BLaER1 treated with 17β-estradiol and CSF1 and Interleukin-3, amounts not matched to agents 10 nM and 100 nM (cell line): Measurements from ENCODE around the gene BAHD1.

Experiments used
- H3K27ac ChIP-seq, 11 experiments: shearing (Covaris generic); formaldehyde crosslinking; 2 replicates each; pipeline ENCODE4 v1.8.1; 2022
- H3K27me3 ChIP-seq, 11 experiments: shearing (Covaris generic); formaldehyde crosslinking; 2 replicates each; pipeline ENCODE4 v1.8.1; 2022
- H3K36me3 ChIP-seq, 11 experiments: shearing (Covaris generic); formaldehyde crosslinking; 2 replicates each; pipeline ENCODE4 v1.8.1; 2022
- H3K4me1 ChIP-seq, 10 experiments: shearing (Covaris generic); formaldehyde crosslinking; 2 replicates each; pipeline ENCODE4 v1.8.1; 2022
- H3K4me2 ChIP-seq, 11 experiments: shearing (Covaris generic); formaldehyde crosslinking; 2 replicates each; pipeline ENCODE4 v1.8.1; 2022
- H3K4me3 ChIP-seq, 10 experiments: shearing (Covaris generic); formaldehyde crosslinking; 2 replicates each; pipeline ENCODE4 v1.8.1; 2022
- H3K9ac ChIP-seq, 11 experiments: shearing (Covaris generic); formaldehyde crosslinking; 2 replicates each; pipeline ENCODE4 v1.8.1; 2022
- H3K9me3 ChIP-seq, 11 experiments: shearing (Covaris generic); formaldehyde crosslinking; replicated peaks in 1 of 11; 2 replicates each; pipeline ENCODE4 v1.8.1; 2022
- H4K20me1 ChIP-seq, 11 experiments: shearing (Covaris generic); formaldehyde crosslinking; 2 replicates each; pipeline ENCODE4 v1.8.1; 2022
- Cebpa-rat ChIP-seq, 11 experiments: shearing (Covaris generic); IDR thresholded peaks; 2 replicates each; pipeline ENCODE4 v1.8.1; 2022

Gene BAHD1

DNA sequence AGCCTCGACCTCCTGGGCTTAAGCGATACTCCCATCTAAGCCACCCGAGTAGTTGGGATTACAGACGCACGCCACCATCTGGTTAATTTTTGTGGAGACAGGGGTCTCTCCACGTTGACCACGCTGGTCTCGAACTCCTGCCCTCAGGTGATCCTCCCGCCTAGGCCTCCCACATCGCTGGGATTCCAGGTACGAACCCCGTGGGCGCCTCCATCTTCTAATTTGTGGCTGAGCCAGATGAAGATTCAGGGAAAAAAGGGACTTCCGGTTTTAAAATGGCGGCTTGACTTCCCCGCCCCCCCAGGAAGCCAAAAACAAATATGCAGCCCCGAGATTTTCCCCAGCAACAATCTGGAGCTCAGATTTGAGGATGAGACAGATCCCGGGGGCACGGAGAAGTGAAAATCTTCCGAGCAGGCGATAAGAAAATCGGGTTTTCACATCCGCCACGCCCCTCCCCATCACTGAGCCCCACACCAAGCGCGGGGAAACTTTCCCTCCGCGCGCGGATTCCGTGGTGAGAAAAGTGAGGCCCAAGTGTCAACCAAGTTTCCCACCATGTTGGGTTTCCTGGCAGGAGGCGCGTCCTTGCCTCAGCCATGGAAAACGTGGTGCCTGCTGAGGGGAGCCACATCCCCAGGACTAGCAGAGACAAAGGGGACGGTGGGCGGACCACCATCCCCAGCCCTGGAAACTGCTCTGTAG is 45.5 kb downstream of the BAHD1 start:
- H4K20me1 ChIP-seq = no peaks in the 10 kb centered on the region
- H3K27ac ChIP-seq = no peak overlapping the region
- no peaks in the 10 kb centered on the region for H3K27me3 ChIP-seq
- H3K9ac ChIP-seq = no peak overlapping the region
- H3K36me3 ChIP-seq = no peaks in the 10 kb centered on the region
- peaks cover 0 to 33% (median 20%) of the 10 kb centered on the region in 11 experiments; a peak in 17 of 22 replicates for H3K9me3 ChIP-seq
- H3K4me2 ChIP-seq = no peak overlapping the region
- no peak overlapping the region for H3K4me3 ChIP-seq
- no peaks in the 10 kb centered on the region for H3K4me1 ChIP-seq
- no peak for TF ChIP-seq Cebpa-rat (IDR thresholded peaks at IDR 0.05)

DNA sequence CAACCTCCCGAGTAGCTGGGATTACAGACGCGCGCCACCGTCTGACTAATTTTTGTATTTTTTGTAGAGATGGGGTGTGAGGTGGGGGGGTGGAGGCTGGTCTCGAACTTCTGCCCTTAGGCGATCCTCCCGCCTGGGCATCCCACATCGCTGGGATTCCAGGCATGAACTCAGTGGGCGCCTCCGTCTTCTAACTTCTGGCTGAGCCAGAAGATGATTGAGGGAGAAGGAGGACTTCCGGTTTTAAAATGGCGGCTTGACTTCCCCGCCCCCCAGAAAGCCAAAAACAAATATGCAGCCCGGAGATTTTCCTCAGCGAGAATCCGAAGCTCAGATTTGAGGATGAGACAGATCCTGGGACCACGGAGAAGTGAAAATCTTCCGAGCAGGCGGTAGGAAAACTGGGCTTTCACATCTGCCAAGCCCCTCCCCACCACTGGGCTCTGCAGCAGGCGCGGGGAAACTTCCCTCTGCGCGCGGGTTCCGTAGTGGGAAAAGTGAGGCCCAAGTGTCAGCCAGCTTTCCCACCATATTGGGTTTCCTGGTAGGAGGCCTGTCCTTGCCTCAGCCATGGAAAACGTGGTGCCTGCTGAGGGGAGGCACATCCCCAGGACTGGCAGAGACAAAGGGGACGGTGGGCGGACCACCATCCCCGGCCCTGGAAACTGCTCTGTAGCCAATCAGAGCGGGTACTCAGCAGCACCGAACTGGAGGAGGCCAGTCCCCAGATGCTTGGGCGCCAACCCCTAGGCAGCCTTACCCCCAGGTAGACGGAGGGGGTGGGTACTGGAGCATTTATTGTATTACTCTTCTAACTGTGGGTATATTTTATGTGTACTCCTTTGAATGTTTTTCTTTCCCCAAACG is 47.3 kb downstream of the BAHD1 start:
- Histone ChIP-seq H3K27ac (no peak overlapping the region), H3K36me3 (no peaks in the 10 kb centered on the region), H3K27me3 (no peaks in the 10 kb centered on the region), H4K20me1 (no peaks in the 10 kb centered on the region), H3K4me2 (no peak overlapping the region), H3K4me1 (peaks cover 5 to 12% (median 6%) of the 10 kb centered on the region in 10 experiments), H3K9ac (no peak overlapping the region), H3K4me3 (no peak overlapping the region), H3K9me3 (peaks cover 0 to 33% (median 20%) of the 10 kb centered on the region in 11 experiments; a peak in 17 of 22 replicates)
- TF ChIP-seq Cebpa-rat (IDR thresholded peaks at IDR 0.05) = no peak

DNA sequence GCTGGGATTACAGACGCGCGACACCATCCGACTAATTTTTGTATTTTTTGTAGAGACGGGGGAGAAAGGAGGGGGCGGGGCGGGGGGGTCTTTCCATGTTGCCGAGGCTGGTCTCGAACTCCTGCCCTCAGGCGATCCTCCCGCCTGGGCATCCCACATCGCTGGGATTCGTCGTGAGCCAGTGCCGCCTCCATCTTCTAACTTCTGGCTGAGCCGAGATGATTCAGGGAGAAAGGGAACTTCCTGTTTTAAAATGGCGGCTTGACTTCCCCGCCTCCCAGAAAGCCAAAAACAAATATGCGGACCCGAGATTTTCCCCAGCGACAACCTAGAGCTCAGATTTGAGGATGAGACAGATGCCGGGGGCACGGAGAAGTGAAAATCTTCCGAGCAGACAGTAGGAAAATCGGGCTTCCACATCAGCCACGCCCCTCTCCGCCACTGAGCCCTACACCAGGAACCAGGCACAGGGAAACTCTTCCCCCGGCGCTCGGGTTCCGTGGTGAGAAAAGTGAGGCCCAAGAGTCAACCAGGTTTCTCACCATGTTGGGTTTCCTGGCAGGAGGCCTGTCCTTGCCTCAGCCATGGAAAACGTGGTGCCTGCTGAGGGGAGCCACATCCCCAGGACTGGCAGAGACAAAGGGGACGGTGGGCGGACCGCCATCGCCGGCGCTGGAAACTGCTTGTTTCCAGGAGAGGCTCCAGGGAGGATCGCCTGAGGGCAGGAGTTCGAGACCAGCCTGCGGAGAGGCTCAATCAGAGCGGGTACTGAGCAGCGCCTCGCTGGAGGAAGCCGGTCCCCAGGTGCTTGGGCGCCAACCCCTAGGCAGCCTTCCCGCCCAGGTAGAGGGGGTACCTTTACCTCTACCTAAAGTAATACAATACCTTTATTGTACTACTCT is 48.8 kb downstream of the BAHD1 start:
- H4K20me1 ChIP-seq = no peaks in the 10 kb centered on the region
- no peaks in the 10 kb centered on the region for H3K27me3 ChIP-seq
- TF ChIP-seq Cebpa-rat (IDR thresholded peaks at IDR 0.05) = no peak
- H3K4me1 ChIP-seq = peaks cover 19 to 27% (median 21%) of the 10 kb centered on the region in 10 experiments
- H3K9ac ChIP-seq = no peak overlapping the region
- H3K4me2 ChIP-seq = no peak overlapping the region
- no peak overlapping the region for H3K4me3 ChIP-seq
- H3K27ac ChIP-seq = no peak overlapping the region
- H3K9me3 ChIP-seq = peaks cover 0 to 33% (median 20%) of the 10 kb centered on the region in 11 experiments; a peak in 17 of 22 replicates
- H3K36me3 ChIP-seq = no peaks in the 10 kb centered on the region

DNA sequence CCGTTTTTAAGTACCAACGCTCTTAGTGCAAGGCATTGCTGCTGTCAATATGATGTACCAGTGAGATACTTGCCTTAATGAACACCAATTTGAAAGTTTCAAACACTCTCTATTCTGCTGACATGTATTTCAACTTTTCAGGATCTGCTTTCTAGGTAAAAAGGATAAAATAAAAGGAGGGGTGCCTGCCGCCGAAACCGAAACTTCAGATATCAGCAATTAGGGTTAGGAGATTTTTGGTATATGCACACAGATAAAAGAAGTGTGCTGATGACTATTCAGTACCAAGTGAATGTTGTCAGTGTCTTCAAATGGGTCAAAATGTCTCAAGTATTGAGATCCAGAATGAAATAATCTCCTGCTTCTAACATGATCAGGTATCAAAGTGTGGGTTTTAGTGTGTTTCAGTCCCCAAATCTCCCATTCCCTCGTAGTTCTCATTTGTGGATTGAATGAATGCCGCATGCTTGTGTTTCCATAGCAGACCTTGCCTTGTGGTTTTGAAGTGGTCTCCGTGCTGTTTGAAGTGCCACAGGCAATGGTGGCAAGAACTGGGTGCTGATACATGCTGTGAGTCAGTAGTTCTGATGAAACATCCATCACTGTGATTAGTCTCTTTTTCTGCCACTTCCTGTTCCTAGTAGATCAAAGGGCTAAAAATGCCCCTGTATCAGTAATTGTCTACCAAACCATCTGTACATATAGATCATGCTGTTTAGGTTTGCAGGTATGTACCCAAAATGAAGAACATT is 52.5 kb downstream of the BAHD1 start:
- Histone ChIP-seq H3K9ac (peak overlapping the region in 6 of 11 experiments; percentile 40 to 67 (median 52); a peak in 10 of 22 replicates), H3K4me3 (0 out of 20 replicates have a peak overlapping the region, but pooled peaks of 1 of the 10 experiments have one; percentile 1), H3K27ac (peak overlapping the region in 10 of 11 experiments; percentile 5 to 84 (median 72); a peak in 19 of 22 replicates), H3K9me3 (peaks cover 0 to 8% (median 3%) of the 10 kb centered on the region in 11 experiments; a peak in 10 of 22 replicates), H3K27me3 (no peaks in the 10 kb centered on the region), H3K4me2 (peak overlapping the region; percentile 47 to 89 (median 79)), H4K20me1 (no peaks in the 10 kb centered on the region), H3K4me1 (peaks cover 19 to 44% (median 28%) of the 10 kb centered on the region in 10 experiments), H3K36me3 (no peaks in the 10 kb centered on the region)
- peak in 2 of 11 experiments; percentile 14 to 73; a peak in 1 of 22 replicates for TF ChIP-seq Cebpa-rat (IDR thresholded peaks at IDR 0.05)

DNA sequence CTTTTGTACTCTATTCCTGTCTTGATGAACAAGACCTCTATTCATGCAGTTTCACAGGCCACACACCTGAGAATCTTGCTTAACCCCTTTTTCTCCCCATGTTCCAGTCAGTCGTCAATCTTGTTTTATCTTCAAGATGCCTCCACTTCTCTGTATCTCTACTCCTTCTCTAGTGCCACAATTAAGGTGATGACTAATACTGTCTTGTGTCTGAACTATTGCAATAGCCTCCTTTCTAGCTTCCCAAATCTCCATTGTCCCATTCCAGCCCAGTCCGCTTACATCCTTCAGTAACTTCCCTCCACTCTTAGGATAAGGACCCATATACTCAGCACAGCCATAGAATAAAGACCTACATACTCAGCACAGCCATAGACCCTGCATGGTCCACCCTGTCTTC is 54.8 kb downstream of the BAHD1 start:
- Histone ChIP-seq H3K9me3 (no peaks in the 10 kb centered on the region), H3K4me2 (peak overlapping the region in 3 of 11 experiments; percentile 81 to 89 (median 81); a peak in 3 of 22 replicates), H3K4me1 (peaks cover 19 to 44% (median 28%) of the 10 kb centered on the region in 10 experiments), H3K36me3 (no peaks in the 10 kb centered on the region), H3K27ac (peak overlapping the region in 2 of 11 experiments; percentile 79 to 84; a peak in 2 of 22 replicates), H3K9ac (no peak overlapping the region), H3K4me3 (no peak overlapping the region), H3K27me3 (no peaks in the 10 kb centered on the region), H4K20me1 (no peaks in the 10 kb centered on the region)
- no peak for TF ChIP-seq Cebpa-rat (IDR thresholded peaks at IDR 0.05)

DNA sequence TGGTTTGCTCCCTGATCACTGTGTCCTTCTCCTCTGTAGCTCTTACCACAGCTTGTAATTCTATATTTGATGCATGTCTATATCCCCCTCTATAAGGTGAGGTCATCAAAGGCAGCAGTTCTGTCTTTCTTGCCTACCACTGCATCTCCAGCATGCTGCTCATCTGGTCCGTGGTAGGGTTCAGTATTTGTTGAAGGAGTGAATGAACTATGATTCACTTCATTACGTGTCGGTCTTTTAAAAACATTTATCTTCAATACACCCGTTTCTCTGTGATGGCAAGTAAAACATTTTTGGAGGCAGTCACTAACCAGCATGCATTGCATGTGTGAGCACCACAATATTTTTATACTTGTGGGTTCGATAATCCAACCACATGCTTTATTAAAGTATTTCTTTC is 57.7 kb downstream of the BAHD1 start:
- Histone ChIP-seq H3K27me3 (no peaks in the 10 kb centered on the region), H3K27ac (no peak overlapping the region), H3K9me3 (no peaks in the 10 kb centered on the region), H3K4me1 (peaks cover 10 to 29% (median 18%) of the 10 kb centered on the region in 10 experiments), H4K20me1 (no peaks in the 10 kb centered on the region), H3K9ac (no peak overlapping the region), H3K36me3 (no peaks in the 10 kb centered on the region), H3K4me2 (no peak overlapping the region), H3K4me3 (no peak overlapping the region)
- no peak for TF ChIP-seq Cebpa-rat (IDR thresholded peaks at IDR 0.05)

DNA sequence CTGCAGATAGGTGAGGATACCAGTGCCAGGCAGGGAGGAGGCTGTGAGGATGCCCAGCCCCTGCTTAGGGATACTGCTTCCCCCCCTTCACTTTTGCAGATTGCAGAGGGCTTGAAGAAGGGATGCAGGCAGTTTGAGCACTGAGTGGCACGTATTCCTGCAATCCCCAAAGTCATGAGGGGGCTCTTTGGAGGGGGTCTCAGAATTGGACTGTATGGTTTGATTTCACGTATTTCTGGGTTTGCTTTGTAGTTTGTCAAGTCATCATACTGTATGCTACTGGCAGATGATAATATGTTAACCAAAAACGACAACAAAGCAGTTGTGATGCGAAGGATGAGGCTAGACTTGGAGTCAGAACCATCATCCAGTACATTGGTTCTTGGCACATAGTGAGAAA is 58.1 kb downstream of the BAHD1 start:
- no peaks in the 10 kb centered on the region for H3K36me3 ChIP-seq
- H3K9ac ChIP-seq = no peak overlapping the region
- H3K4me2 ChIP-seq = no peak overlapping the region
- no peaks in the 10 kb centered on the region for H3K9me3 ChIP-seq
- TF ChIP-seq Cebpa-rat (IDR thresholded peaks at IDR 0.05) = no peak
- H3K4me3 ChIP-seq = no peak overlapping the region
- peaks cover 5 to 25% (median 14%) of the 10 kb centered on the region in 10 experiments for H3K4me1 ChIP-seq
- H4K20me1 ChIP-seq = no peaks in the 10 kb centered on the region
- no peaks in the 10 kb centered on the region for H3K27me3 ChIP-seq
- no peak overlapping the region for H3K27ac ChIP-seq

DNA sequence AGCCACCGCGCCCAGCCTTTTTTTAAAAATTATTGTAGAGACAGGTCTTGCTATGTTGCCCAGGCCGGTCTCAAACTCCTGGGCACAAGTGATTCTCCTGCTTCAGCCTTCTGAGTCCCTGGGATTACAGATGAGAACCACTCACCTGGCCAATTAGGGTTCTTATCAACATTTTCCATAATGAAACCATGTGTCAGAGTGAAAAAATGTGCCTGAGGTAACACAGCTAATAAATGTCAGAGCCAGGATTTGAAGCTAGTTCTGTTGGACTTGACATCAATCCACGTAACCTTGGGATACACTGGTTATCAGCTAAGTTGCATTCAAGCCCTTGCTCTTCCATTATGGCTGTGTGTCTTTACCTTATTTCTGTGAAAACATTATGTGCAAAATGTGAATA is 59.2 kb downstream of the BAHD1 start:
- TF ChIP-seq Cebpa-rat (IDR thresholded peaks at IDR 0.05) = no peak
- no peak overlapping the region for H3K9ac ChIP-seq
- H3K27ac ChIP-seq = no peak overlapping the region
- H4K20me1 ChIP-seq = no peaks in the 10 kb centered on the region
- no peaks in the 10 kb centered on the region for H3K9me3 ChIP-seq
- H3K4me3 ChIP-seq = no peak overlapping the region
- no peaks in the 10 kb centered on the region for H3K27me3 ChIP-seq
- H3K4me1 ChIP-seq = peaks cover 0 to 14% (median 3%) of the 10 kb centered on the region in 10 experiments; a peak in 14 of 20 replicates
- no peaks in the 10 kb centered on the region for H3K36me3 ChIP-seq
- H3K4me2 ChIP-seq = no peak overlapping the region
